Mammary epithelial cell (primary cell): Measurements from ENCODE around the gene BCAP31.

Experiments
- EZH2 ChIP-seq: IDR thresholded peaks from 2 replicates; pipeline ENCODE4 v1.6.1; 2012; ENCODE audit warnings: low read length, inconsistent platforms, borderline replicate concordance
- TF ChIP-seq, protein P1 (sequence below), 2 donors: IDR thresholded peaks in 1 of 2; conservative IDR thresholded peaks in 1 of 2; 2 replicates each; pipeline ENCODE4 v1.5.1; 2011 to 2012; ENCODE audit warnings: inconsistent platforms in 2 of 2, low read length in 2 of 2, mild to moderate bottlenecking in 2 of 2, control low read depth in 1 of 2, low read depth in 1 of 2; ENCODE audit not compliant: insufficient read depth in 1 of 2; ENCODE audit errors: extremely low read depth in 1 of 2

DNA sequence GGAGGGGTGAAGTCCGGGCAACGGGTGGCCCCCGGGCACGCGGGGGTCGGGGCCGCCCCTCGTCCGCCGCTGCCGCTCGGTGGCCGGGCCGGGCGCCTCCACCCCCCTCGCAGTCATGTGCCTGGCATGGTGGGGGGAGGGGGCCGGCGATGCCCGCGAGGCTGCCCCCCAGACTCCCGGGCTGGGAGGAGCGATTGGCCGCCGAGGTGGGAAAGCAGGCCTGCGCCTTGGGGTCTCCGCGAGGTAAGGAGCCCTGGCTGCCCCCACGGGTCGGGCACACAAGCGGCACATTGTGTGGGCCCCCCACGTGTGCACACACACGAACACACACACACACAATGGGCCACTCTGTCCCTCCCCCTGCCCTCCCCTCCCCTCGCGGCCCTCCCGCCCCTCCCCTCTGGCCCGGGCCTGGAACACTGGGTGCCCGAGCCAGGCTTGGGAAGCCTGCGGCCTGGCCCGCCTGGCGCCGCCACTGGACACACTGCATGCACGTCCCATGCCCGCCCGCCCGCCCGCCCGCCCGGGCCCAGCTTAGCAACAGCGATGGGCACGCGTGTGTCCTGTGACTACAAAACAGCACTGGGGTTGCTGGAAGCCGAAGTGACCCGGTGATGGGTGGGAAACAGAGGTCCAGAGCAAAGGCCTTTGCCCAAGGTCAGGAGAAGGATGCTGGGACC, 35.1 kb downstream of the BCAP31 start:
- TF ChIP-seq, protein P1, sequence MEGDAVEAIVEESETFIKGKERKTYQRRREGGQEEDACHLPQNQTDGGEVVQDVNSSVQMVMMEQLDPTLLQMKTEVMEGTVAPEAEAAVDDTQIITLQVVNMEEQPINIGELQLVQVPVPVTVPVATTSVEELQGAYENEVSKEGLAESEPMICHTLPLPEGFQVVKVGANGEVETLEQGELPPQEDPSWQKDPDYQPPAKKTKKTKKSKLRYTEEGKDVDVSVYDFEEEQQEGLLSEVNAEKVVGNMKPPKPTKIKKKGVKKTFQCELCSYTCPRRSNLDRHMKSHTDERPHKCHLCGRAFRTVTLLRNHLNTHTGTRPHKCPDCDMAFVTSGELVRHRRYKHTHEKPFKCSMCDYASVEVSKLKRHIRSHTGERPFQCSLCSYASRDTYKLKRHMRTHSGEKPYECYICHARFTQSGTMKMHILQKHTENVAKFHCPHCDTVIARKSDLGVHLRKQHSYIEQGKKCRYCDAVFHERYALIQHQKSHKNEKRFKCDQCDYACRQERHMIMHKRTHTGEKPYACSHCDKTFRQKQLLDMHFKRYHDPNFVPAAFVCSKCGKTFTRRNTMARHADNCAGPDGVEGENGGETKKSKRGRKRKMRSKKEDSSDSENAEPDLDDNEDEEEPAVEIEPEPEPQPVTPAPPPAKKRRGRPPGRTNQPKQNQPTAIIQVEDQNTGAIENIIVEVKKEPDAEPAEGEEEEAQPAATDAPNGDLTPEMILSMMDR (conservative IDR thresholded peaks at IDR 0.05 in 1 of 2, IDR thresholded peaks at IDR 0.05 in 1 of 2; ENCODE audit: extremely low read depth in 1 of 2, insufficient read depth in 1 of 2, low read depth in 1 of 2, low read length in 2 of 2) = no peak
- TF ChIP-seq EZH2 = no peak
